ENCODE data around the gene VEGFD.

VEGFD gene

GRCh38 chrX:15298201-15298600, 86.0 kb downstream of the VEGFD start (continued):
- TF ChIP-seq ESRRG (CRISPR knock-in tag; IDR thresholded peaks at IDR 0.05) (no peak), ISL1 (CRISPR knock-in tag; IDR thresholded peaks at IDR 0.05) (no peak)

Measured in SK-N-SH treated with all-trans-retinoic acid at 6 μM for 48 hours (cell line).